Naive B cell (primary cell): ENCODE results near the gene P4HA2. TPM values are rescaled to one million over a fixed set of nuclear protein-coding genes. Genes with fewer than 3 reads are reported as not detected.

Source experiments
- ATAC-seq, 2 donors: fragments of 150-1000 bp; cut with Tn5 transposase; 2 replicates each; pipeline ENCODE4 v1.10.0; 2021; ENCODE audit warnings: low read depth in 2 of 2, mild to moderate bottlenecking in 2 of 2, moderate library complexity in 2 of 2
- DNase-seq: peaks from one replicate; pipeline ENCODE4 v3.0.0; 2022
- H3K27ac Mint-ChIP-seq, 6 donors: one replicate each; pipeline ENCODE4 v1.8.0; 2020 to 2022; ENCODE audit warnings: mild to moderate bottlenecking in 6 of 6, mixed read lengths in 6 of 6, moderate library complexity in 5 of 6, inconsistent platforms in 2 of 6
- H3K27me3 Mint-ChIP-seq, 3 donors: one replicate each; pipeline ENCODE4 v1.8.0; 2021 to 2022; ENCODE audit warnings: mixed read lengths in 3 of 3, mild to moderate bottlenecking in 1 of 3
- H3K36me3 Mint-ChIP-seq, 2 donors: one replicate each; pipeline ENCODE4 v1.8.0; 2020 to 2022; ENCODE audit warnings: mixed read lengths in 2 of 2, inconsistent platforms in 1 of 2, mild to moderate bottlenecking in 1 of 2
- H3K4me1 Mint-ChIP-seq, 3 donors: one replicate each; pipeline ENCODE4 v1.8.0; 2020 to 2022; ENCODE audit warnings: mixed read lengths in 3 of 3, inconsistent platforms in 1 of 3, mild to moderate bottlenecking in 1 of 3, moderate library complexity in 1 of 3
- H3K4me3 Mint-ChIP-seq, 8 donors: one replicate each; pipeline ENCODE4 v1.8.0; 2020 to 2022; ENCODE audit warnings: mild to moderate bottlenecking in 8 of 8, mixed read lengths in 8 of 8, moderate library complexity in 8 of 8, inconsistent platforms in 2 of 8
- H3K9me3 Mint-ChIP-seq, 7 donors: one replicate each; pipeline ENCODE4 v1.8.0; 2020 to 2022; ENCODE audit warnings: mixed read lengths in 7 of 7, mild to moderate bottlenecking in 5 of 7, inconsistent platforms in 2 of 7, moderate library complexity in 1 of 7
- polyA plus RNA-seq, 6 donors: library from polyadenylated mRNA; unstranded; fragments of 300-500 nt; fragmentation: Illumina TruSeq; gene quantifications; one replicate each; pipeline ENCODE4 v1.2.3, GENCODE V29; 2021; ENCODE audit warnings: low read depth in 6 of 6

The P4HA2 gene
- polyA plus RNA-seq, 6 donors from 2014 or later: 0.45 to 0.73 TPM; not detected in 4

DNA sequence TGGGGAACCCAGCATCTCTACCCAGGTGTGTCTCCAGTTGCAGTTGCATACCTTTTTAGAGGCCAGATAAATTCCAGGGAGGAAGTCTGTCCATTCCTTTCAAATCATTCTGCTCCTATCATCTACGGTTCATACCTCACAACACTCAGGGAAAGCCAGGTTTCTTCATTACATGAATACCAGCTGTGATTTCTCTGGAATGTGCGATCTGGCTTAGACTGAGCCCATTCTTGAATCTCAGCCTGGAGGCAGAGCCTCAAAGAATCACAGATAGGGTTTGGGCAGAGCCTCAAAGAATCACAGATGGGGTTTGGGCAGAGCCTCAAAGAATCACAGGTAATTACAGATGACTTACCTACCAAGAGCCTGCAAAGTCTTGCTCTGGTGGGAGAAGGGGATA is 7.2 kb downstream of the P4HA2 start:
- no peak for ATAC-seq
- Mint-ChIP-seq H3K4me3 (no peak overlapping the region), H3K4me1 (peaks cover 15 to 19% (median 19%) of the 10 kb centered on the region in 3 donors), H3K27me3 (peaks cover 10 to 20% (median 12%) of the 10 kb centered on the region in 3 donors), H3K27ac (no peak overlapping the region), H3K9me3 (no peaks in the 10 kb centered on the region), H3K36me3 (no peaks in the 10 kb centered on the region)
- DNase-seq: no peak

GRCh38 chr5:132219981-132220380 is 7.7 kb downstream of the P4HA2 start:
- no peak overlapping the region for H3K4me3 Mint-ChIP-seq
- H3K4me1 Mint-ChIP-seq: peaks cover 15 to 19% (median 17%) of the 10 kb centered on the region in 3 donors

GRCh38 chr5:132219289-132219970 is 8.2 kb downstream of the P4HA2 start:
- no peaks in the 10 kb centered on the region for H3K9me3 Mint-ChIP-seq
- no peak overlapping the region for H3K4me3 Mint-ChIP-seq
- H3K36me3 Mint-ChIP-seq: no peaks in the 10 kb centered on the region
- peaks cover 15 to 19% (median 17%) of the 10 kb centered on the region in 3 donors for H3K4me1 Mint-ChIP-seq
- no peak overlapping the region for H3K27ac Mint-ChIP-seq
- ATAC-seq (no peak), DNase-seq (no peak)
- peaks cover 0 to 12% (median 2%) of the 10 kb centered on the region in 3 donors for H3K27me3 Mint-ChIP-seq

More at GRCh38 chr5:132219981-132220380, 7.7 kb downstream of the P4HA2 start:
- ATAC-seq (no peak), DNase-seq (no peak)
- no peaks in the 10 kb centered on the region for H3K36me3 Mint-ChIP-seq
- H3K9me3 Mint-ChIP-seq: no peaks in the 10 kb centered on the region
- no peak overlapping the region for H3K27ac Mint-ChIP-seq
- peaks cover 5 to 15% (median 7%) of the 10 kb centered on the region in 3 donors for H3K27me3 Mint-ChIP-seq

DNA sequence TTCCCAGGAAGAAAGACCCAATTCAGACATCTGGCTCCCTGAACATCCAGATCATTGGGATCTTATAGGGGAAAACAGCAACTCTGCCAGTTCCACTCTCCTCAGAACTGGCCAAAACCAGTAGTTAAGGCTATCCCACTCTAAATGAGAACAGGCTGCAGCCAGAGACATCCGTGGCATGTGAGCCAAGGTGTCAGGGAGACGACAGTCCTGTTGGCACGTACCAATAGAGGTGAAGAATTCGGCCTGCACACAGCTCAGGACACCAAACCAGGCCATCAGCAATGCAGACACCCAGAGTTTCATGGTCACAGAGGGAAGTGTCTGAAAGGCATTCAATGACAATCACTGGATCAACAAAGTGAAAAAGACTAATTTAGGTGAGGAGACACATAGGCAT is 9.3 kb downstream of the P4HA2 start:
- Mint-ChIP-seq H3K4me3 (no peak overlapping the region), H3K36me3 (no peaks in the 10 kb centered on the region), H3K27me3 (peaks cover 0 to 9% (median 0%) of the 10 kb centered on the region in 3 donors), H3K9me3 (no peaks in the 10 kb centered on the region), H3K27ac (peak overlapping the region in 1 of 6 donors; percentile 60), H3K4me1 (peaks cover 12 to 15% (median 13%) of the 10 kb centered on the region in 3 donors)
- ATAC-seq (no peak), DNase-seq (no peak)

GRCh38 chr5:132215329-132215728 is 12.3 kb downstream of the P4HA2 start:
- ATAC-seq (no peak), DNase-seq (no peak)

DNA sequence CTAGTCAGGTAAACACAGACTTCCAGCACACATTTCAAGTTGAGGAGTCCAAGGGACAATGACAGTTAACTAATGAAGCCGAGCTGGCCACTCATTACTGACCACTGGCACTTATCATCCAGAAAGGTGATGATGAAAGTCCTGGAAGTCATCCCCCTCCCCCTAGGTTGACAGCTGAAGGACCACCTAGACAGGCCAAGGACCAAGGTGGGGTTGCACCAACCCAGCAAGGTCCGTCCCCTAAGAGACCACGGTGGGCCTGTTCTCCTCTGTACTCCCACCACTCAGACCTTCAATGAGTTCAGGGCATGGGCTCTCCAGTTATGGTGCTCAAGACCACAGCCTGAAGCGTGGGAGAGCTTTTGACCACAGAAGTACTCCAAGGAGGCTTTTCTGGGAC is 13.2 kb downstream of the P4HA2 start:
- ATAC-seq: no peak
- Mint-ChIP-seq H3K27ac (no peak overlapping the region), H3K4me3 (no peak overlapping the region), H3K27me3 (peaks cover 0 to 1% (median 0%) of the 10 kb centered on the region in 3 donors), H3K36me3 (no peaks in the 10 kb centered on the region), H3K9me3 (no peaks in the 10 kb centered on the region), H3K4me1 (no peaks in the 10 kb centered on the region)
- DNase-seq: no peak

More at GRCh38 chr5:132215329-132215728, 12.3 kb downstream of the P4HA2 start:
- Mint-ChIP-seq H3K27me3 (peaks cover 0 to 9% (median 0%) of the 10 kb centered on the region in 3 donors), H3K9me3 (no peaks in the 10 kb centered on the region), H3K4me3 (no peak overlapping the region), H3K36me3 (no peaks in the 10 kb centered on the region), H3K27ac (peak overlapping the region in 2 of 6 donors; percentile 7 to 38), H3K4me1 (no peaks in the 10 kb centered on the region)

DNA sequence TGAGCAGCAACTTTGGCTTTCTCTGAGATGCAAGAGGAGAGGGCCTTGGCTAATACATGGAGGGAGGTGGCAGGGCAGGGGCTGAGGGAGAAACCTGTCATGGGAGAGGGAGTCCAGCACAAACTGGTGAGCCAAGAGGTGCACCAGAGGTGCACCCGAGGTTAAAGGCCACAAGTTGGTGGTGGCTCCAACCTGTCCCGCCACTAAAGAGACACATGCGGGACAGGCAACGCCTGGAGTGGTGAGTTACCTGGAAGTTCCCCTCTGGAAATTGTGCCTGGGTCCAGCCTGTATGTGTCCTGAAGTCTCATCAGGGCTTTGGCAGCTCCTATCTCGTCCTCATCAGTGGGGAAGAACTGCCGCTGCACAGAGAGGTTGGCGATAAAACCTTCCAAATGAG is 14.0 kb downstream of the P4HA2 start:
- H3K4me1 Mint-ChIP-seq: peaks cover 0 to 5% (median 3%) of the 10 kb centered on the region in 3 donors
- no peak for ATAC-seq
- H3K27ac Mint-ChIP-seq: no peak overlapping the region
- no peak for DNase-seq
- H3K9me3 Mint-ChIP-seq: no peaks in the 10 kb centered on the region
- no peak overlapping the region for H3K4me3 Mint-ChIP-seq
- no peaks in the 10 kb centered on the region for H3K36me3 Mint-ChIP-seq
- no peaks in the 10 kb centered on the region for H3K27me3 Mint-ChIP-seq

DNA sequence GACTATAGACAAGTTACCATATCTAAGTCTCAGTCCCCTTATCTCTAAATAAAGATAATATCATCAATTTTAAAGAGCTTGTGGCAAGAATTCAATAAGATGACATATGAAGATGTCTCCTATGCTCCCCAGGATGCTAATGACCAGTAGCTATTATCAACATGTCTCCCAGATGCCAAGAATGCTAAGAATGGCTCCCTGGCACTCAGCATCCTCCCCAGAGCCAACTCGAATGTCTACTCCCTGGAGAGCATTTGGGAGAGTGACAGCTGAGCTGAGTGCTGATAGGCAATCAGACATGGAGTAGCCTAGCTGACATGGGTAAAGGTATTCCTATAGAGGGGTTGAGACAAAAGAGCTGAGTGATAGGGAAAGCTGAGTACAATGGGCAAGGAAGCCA is 15.9 kb downstream of the P4HA2 start:
- H3K27ac Mint-ChIP-seq: no peak overlapping the region
- H3K36me3 Mint-ChIP-seq: no peaks in the 10 kb centered on the region
- ATAC-seq: no peak
- no peaks in the 10 kb centered on the region for H3K9me3 Mint-ChIP-seq
- H3K4me3 Mint-ChIP-seq: no peak overlapping the region
- DNase-seq: no peak
- peaks cover 0 to 7% (median 0%) of the 10 kb centered on the region in 3 donors for H3K27me3 Mint-ChIP-seq
- peaks cover 5 to 7% (median 6%) of the 10 kb centered on the region in 3 donors for H3K4me1 Mint-ChIP-seq

DNA sequence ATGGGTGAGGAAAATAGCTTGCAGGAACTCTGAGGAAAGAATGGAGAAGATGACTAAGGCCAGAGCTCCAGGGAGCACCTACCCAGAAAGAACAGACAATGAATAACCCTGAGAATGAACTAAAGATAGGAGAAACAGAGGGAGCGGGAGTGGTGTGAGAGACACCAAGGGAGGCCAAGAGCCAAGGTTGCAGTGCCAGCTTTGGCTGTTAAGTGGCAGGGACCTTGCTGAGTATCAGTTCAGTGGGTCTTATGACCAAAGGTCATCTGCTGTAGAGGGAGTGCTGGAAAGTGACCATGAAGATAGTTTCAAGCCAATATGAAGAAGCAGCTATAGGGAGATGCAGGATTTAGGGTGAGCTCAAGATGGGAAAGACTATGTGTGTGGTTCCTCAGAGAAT is 16.7 kb downstream of the P4HA2 start:
- Mint-ChIP-seq H3K27ac (no peak overlapping the region), H3K4me1 (peaks cover 5 to 7% (median 6%) of the 10 kb centered on the region in 3 donors), H3K9me3 (no peaks in the 10 kb centered on the region), H3K4me3 (no peak overlapping the region), H3K27me3 (peaks cover 0 to 7% (median 0%) of the 10 kb centered on the region in 3 donors), H3K36me3 (no peaks in the 10 kb centered on the region)
- DNase-seq (no peak), ATAC-seq (no peak)

- ATAC-seq (no peak), DNase-seq (no peak)
- H3K4me1 Mint-ChIP-seq: peaks cover 5 to 12% (median 6%) of the 10 kb centered on the region in 3 donors
- H3K9me3 Mint-ChIP-seq: no peaks in the 10 kb centered on the region
- peaks cover 0 to 13% (median 3%) of the 10 kb centered on the region in 3 donors for H3K27me3 Mint-ChIP-seq
- H3K27ac Mint-ChIP-seq: no peak overlapping the region
- H3K36me3 Mint-ChIP-seq: peaks cover 0 to under 1% of the 10 kb centered on the region in 2 donors
- no peak overlapping the region for H3K4me3 Mint-ChIP-seq
Measured at GRCh38 chr5:132209901-132210545, 17.6 kb downstream of the P4HA2 start.

DNA sequence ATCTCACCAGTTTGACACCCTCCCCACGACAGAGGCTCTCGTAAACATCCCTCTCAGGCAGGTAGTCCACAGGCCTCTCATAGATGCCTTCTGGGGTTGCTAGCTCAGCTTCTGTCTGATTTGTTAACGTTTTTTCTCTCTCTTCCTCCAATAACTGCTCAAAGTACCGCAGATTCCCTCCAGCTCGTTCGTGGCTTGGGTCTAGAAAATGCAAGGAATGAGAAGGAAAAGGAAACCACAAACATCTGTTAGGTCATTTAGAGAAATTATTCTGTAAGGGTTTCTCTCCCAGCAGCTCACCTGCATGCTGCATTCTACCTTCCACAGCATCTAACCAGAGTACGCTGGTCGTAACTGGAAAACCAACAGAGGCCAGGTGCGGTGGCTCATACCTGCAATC is 18.5 kb downstream of the P4HA2 start:
- ATAC-seq (no peak), DNase-seq (no peak)
- no peak overlapping the region for H3K4me3 Mint-ChIP-seq
- peaks cover 0 to 8% of the 10 kb centered on the region in 2 donors for H3K36me3 Mint-ChIP-seq
- peak overlapping the region in 1 of 6 donors; percentile 82 for H3K27ac Mint-ChIP-seq
- H3K27me3 Mint-ChIP-seq: peaks cover 0 to 22% (median 3%) of the 10 kb centered on the region in 3 donors
- H3K9me3 Mint-ChIP-seq: no peaks in the 10 kb centered on the region
- H3K4me1 Mint-ChIP-seq: peaks cover 5 to 19% (median 6%) of the 10 kb centered on the region in 3 donors

DNA sequence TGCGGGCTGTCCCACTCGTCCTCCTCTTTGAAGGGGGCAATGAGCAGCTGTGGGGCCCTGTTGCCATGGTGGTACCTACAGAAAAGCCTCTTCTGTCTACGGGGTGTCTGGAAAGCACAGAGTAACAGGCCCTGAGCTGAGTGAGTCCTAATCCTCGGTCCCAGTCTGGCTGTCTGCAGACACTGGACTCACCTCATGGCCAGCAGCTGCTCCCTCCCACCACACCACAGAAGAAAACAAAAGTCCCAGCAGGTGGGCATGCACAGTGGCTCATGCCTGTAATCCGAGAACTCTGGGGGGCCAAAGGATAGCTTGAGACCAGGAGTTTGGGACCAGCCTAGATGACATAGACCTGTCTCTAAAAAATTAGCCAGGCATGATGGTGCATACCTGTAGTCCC is 19.9 kb downstream of the P4HA2 start:
- H3K4me1 Mint-ChIP-seq: peaks cover 5 to 19% (median 7%) of the 10 kb centered on the region in 3 donors
- H3K27me3 Mint-ChIP-seq: peaks cover 0 to 23% (median 3%) of the 10 kb centered on the region in 3 donors
- no peaks in the 10 kb centered on the region for H3K9me3 Mint-ChIP-seq
- peak overlapping the region in 2 of 6 donors; percentile 24 to 29 for H3K27ac Mint-ChIP-seq
- ATAC-seq: no peak
- DNase-seq: no peak
- H3K4me3 Mint-ChIP-seq: no peak overlapping the region
- peaks cover 0 to 8% of the 10 kb centered on the region in 2 donors for H3K36me3 Mint-ChIP-seq

- ATAC-seq (no peak), DNase-seq (no peak)
- H3K27ac Mint-ChIP-seq: no peak overlapping the region
- no peaks in the 10 kb centered on the region for H3K9me3 Mint-ChIP-seq
- peaks cover 0 to 8% of the 10 kb centered on the region in 2 donors for H3K36me3 Mint-ChIP-seq
- H3K27me3 Mint-ChIP-seq: peaks cover 0 to 23% (median 3%) of the 10 kb centered on the region in 3 donors
- no peak overlapping the region for H3K4me3 Mint-ChIP-seq
- H3K4me1 Mint-ChIP-seq: peaks cover 5 to 19% (median 8%) of the 10 kb centered on the region in 3 donors
Measured at GRCh38 chr5:132206782-132207181, 20.9 kb downstream of the P4HA2 start.
